ENCODE results near the gene NANOG. TPM values are rescaled to one million over a fixed set of nuclear protein-coding genes. Genes with fewer than 3 reads are reported as not detected.
"Not testable (repeated sequence)": the region's sequence is repeated elsewhere in the genome, so short reads cannot be mapped to it uniquely, and the experiment has no call there.

NANOG gene
- total RNA-seq, 1 donor from 2014 or later = not detected

GRCh38 chr12:7806319-7806718, 17.1 kb downstream of the NANOG start:
- not testable (repeated sequence) for DNase-seq

DNA sequence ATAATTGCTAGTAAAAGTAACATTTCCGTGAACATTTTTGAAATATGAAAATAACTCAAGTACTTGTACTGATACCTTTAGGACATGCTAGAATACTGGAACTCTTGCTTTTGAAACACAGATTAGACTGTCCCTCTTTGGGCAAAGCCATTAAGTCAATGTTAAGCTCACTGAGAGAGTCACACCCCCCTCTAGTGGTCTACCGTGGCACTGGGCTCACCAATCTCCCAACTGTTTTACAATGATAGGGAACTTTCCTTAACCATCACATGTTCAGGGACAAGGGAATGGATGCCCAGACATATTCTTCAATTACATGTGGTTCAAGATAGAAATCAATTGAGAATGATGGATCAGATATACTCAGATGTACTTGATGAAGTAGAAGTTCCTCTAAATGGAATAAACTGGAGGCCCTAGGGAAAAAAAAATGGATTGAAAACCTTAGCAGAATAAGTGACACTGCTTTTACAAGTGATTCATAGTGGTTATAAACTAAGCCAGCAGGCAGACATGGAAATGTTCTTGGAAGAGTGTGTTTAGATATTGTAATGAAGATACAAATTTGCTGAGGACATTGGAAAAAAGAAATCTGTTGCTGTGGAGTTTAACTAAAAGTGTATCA, 17.8 kb downstream of the NANOG start:
- DNase-seq = no peak

- not testable (repeated sequence) for DNase-seq
Observed at GRCh38 chr12:7825754-7826153, 36.6 kb downstream of the NANOG start.

DNA sequence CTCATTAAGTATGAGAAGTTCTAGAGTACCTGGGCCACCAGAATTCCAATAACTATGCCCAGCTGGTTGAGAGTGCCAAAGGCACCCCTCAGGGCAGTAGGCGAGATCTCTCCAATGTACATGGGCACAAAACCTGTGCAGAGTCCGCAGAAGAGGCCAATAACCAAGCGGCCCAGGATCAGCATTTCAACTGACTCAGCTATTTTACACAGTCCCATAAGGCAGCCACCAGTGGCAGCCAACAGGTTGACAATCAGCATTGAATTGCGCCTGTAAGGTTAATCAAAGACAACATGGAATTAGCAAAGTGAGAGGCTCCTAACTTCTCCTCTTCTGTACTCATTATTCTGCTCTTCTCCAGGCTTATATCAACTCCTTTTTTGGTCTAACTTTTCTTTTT, 40.5 kb downstream of the NANOG start:
- not testable (repeated sequence) for DNase-seq

DNA sequence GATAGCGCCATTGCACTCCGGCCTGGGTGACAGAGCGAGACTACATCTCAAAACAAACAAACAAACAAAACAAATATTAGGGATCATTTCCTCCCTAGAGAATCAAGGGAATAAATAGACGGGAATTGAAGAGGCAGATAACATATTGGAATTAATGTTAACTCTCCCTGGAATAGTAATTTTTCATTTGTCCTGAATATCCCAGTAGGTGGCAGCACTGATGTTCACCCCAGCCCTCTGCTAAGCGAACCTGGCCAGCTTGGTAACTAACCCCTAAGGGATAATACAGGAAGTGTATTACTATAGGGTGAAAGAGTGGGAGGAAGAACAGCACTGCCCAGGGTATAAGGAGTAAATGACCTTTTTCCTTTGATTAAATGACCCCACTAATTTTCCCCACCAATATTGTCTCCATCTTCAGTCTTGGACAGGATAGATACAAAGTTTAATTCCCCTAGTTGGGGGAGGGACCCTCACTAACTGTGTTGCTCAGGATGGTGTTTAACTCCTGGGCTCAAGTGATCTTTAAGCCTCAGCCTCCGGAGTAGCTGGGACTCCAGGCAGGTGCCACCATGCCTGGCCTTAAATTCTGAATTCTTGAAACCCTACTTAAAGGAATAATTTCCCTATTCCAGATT, 43.0 kb downstream of the NANOG start:
- DNase-seq = no peak

DNA sequence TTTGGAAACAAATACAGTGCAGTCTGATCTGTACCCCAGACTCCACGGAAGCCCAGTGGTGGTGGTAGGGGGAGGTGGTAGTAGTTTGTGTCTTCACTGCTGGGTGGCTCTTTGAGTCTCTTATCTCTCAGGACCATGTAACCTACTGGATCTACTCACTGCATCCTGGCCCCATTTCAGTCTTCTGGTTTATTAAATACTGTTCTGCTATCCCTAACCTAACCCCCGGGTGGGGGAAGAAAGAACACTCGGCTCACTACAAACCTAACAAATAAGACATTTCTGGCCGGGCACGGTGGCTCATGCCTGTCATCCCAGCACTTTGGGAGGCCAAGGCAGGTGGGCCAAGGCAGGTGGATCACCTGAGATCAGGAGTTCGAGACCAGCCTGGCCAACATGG, 44.0 kb downstream of the NANOG start:
- not testable (repeated sequence) for DNase-seq

GRCh38 chr12:7833831-7834230, 44.6 kb downstream of the NANOG start:
- DNase-seq = no peak

GRCh38 chr12:7834701-7835100, 45.5 kb downstream of the NANOG start:
- no peak for DNase-seq

GRCh38 chr12:7835116-7835515, 45.9 kb downstream of the NANOG start:
- DNase-seq = no peak

GRCh38 chr12:7835766-7836165, 46.6 kb downstream of the NANOG start:
- no peak for DNase-seq

DNA sequence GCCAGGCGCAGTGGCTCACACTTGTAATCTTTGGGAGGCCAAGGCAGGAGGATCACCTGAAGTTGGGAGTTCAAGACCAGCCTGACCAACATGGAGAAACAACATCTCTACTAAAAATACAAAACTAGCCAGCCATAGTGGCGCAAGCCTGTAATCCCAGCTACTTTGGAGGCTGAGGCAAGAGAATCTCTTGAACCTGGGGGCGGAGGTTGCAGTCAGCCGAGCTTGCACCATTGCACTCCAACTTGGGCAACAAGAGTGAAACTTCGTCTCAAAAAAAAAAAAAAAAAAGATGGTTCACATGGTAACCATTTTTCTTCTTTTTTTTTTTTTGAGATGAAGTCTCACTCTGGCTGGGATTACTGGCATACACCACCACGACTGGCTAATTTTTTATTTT, 48.2 kb downstream of the NANOG start:
- DNase-seq = no peak

- DNase-seq = peak; percentile 54
Observed at GRCh38 chr12:7839226-7839625, 50.0 kb downstream of the NANOG start.

DNA sequence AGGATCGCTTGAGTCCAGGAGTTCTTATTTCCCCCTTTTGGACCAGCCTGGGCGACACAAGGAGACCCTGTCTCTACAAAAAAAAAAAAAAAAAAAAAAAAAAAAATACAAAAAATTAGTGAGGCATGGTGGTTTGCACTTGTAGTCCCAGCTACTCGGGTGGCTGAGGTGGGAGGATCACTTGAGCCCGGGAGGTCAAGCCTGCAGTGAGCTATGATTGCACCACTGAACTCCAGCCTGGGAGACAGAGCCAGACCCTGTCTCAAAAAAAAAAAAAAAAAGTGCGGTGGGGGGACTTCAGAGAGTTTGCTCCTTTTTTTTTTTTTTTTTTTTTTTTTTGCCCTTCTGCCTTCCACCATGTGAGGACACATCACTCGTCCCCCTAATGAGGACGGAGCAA, 50.6 kb downstream of the NANOG start:
- DNase-seq = not testable (repeated sequence)

- DNase-seq = not testable (repeated sequence)
Observed at GRCh38 chr12:7842444-7842843, 53.2 kb downstream of the NANOG start.

DNA sequence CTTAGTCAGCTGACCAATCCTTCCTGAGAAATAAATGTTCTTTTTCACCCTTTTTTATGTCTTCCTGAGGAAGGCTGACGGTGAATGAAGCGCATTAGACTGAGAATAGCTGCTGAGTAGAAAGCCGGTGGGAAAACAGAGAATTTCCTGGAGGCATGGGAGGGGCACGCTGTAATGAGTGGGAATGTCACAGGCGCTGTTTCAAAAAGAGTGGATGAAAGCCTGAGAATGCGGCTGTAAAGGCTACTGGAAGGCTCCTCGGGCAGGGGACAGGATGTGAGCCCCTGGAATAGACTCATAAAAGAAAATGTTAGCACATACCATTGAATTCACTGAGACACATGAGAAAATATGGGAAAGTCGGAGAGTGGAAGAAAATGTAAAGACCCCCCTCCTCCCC, 53.9 kb downstream of the NANOG start:
- not testable (repeated sequence) for DNase-seq

DNA sequence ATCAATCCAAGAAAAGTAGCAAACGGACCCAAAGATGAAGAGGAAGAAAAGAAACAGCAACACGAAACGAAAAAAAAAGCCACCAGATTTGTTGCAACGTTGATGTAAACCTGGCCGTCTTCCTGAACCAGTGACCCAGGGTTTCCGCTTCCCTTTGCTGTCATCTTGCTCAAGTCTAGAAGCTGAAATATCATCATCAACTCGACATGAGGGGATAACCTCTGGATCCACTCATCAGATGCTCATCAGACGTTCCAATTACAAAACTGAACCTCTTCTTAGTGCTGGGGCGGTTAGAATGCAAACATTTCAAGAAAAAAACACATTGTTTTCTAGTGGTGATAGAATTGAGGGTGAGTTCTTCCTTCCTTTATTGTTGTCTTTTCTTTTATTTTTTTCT, 54.4 kb downstream of the NANOG start:
- DNase-seq = not testable (repeated sequence)

DNA sequence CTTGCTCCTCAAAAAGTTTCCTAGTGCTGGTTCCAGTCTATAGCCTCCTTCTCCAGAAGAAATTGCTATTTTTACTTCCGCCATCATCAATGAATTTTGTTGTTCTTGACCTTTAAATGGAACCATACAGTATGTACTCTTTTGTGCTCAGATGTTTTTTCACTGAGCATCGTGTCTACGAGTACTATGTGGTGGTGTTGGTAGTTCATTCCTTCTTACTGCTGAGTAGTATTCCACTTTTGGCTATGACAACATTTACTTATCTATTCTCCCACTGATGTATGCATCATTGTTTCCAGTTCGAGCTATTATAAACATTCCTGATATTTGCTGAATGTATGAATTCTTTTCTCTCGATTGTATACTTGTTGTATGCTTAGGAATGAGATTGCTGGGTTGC, 54.9 kb downstream of the NANOG start:
- no peak for DNase-seq

GRCh38 chr12:7847226-7848097, 58.3 kb downstream of the NANOG start:
- not testable (repeated sequence) for DNase-seq

DNA sequence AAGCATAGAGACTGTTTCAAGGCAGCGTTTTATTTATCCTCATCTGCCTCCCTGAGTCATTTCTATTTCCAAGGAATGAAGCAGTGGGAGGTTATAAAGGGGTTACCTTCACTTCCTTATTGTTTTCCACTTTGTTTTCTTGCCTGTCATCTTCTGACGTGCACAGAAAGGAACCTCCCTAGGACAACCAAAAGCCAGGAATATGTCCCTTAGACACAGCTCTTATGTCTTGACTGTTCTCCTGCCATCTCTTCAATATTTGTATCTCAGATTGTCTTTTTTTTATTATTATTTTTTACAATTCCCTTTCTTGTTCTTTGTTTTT, 58.9 kb downstream of the NANOG start:
- not testable (repeated sequence) for DNase-seq

All from occipital lobe (tissue), 2 donors.